IPS-18a (cell line): ENCODE data around the gene TMEM134.
A peak's percentile ranks its signal among the peaks of the same experiment; 100 is the strongest.
"Not testable (repeated sequence)": the region's sequence is repeated elsewhere in the genome, so short reads cannot be mapped to it uniquely, and the experiment has no call there.

ENCODE experiments used
- H3K27ac ChIP-seq: one replicate; pipeline ENCODE4 v1.5.1; 2013; ENCODE audit warnings: low read length
- H3K27me3 ChIP-seq: one replicate; pipeline ENCODE4 v1.6.1; 2013; ENCODE audit warnings: mild to moderate bottlenecking, low read length; ENCODE audit not compliant: control insufficient read depth, insufficient read depth
- H3K36me3 ChIP-seq: one replicate; pipeline ENCODE4 v1.6.1; 2013; ENCODE audit warnings: low read depth, low read length; ENCODE audit not compliant: control insufficient read depth
- H3K4me1 ChIP-seq: one replicate; pipeline ENCODE4 v1.6.1; 2013; ENCODE audit warnings: low read depth, low read length; ENCODE audit not compliant: control insufficient read depth
- H3K4me3 ChIP-seq: one replicate; pipeline ENCODE4 v1.5.1; 2013; ENCODE audit warnings: low read length
- H3K9ac ChIP-seq: one replicate; pipeline ENCODE4 v1.6.1; 2013; ENCODE audit warnings: mild to moderate bottlenecking, low read length, moderate library complexity
- H3K9me3 ChIP-seq: one replicate; pipeline ENCODE4 v1.6.1; 2013; ENCODE audit warnings: low read depth, low read length; ENCODE audit not compliant: control insufficient read depth

Gene TMEM134

GRCh38 chr11:67476692-67477091, 7.6 kb upstream of the TMEM134 start:
- H3K9ac ChIP-seq, H3K36me3 ChIP-seq, H3K4me1 ChIP-seq, H3K27ac ChIP-seq, H3K27me3 ChIP-seq, H3K9me3 ChIP-seq, H3K4me3 ChIP-seq: not testable (repeated sequence)

GRCh38 chr11:67472882-67473281, 3.8 kb upstream of the TMEM134 start:
- Histone ChIP-seq H3K27ac (no peak overlapping the region), H3K4me1 (no peaks in the 10 kb centered on the region), H3K36me3 (no peaks in the 10 kb centered on the region), H3K9ac (no peak overlapping the region), H3K27me3 (no peaks in the 10 kb centered on the region), H3K4me3 (no peak overlapping the region), H3K9me3 (no peaks in the 10 kb centered on the region)

- Histone ChIP-seq H3K9me3 (no peaks in the 10 kb centered on the region), H3K27me3 (no peaks in the 10 kb centered on the region), H3K36me3 (no peaks in the 10 kb centered on the region), H3K4me1 (no peaks in the 10 kb centered on the region), H3K9ac (no peak overlapping the region), H3K27ac (no peak overlapping the region), H3K4me3 (no peak overlapping the region)
These were observed 1.4 kb upstream of the TMEM134 start for GRCh38 chr11:67470337-67471002.

- Histone ChIP-seq H3K9me3 (no peaks in the 10 kb centered on the region), H3K4me3 (peak overlapping the region; percentile 68), H3K9ac (peak overlapping the region; percentile 28), H3K36me3 (no peaks in the 10 kb centered on the region), H3K27ac (no peak overlapping the region), H3K4me1 (no peaks in the 10 kb centered on the region), H3K27me3 (no peaks in the 10 kb centered on the region)
These were observed 409 bp upstream of the TMEM134 start for GRCh38 chr11:67469508-67469811.

GRCh38 chr11:67468456-67468758, 644 bp downstream of the TMEM134 start:
- no peaks in the 10 kb centered on the region for H3K9me3 ChIP-seq
- no peaks in the 10 kb centered on the region for H3K27me3 ChIP-seq
- no peaks in the 10 kb centered on the region for H3K36me3 ChIP-seq
- no peak overlapping the region for H3K27ac ChIP-seq
- peak overlapping the region; percentile 78 for H3K4me3 ChIP-seq
- peaks cover 7% of the 10 kb centered on the region for H3K4me1 ChIP-seq
- H3K9ac ChIP-seq: peak overlapping the region; percentile 69

GRCh38 chr11:67468056-67468455, 995 bp downstream of the TMEM134 start:
- no peaks in the 10 kb centered on the region for H3K27me3 ChIP-seq
- H3K4me1 ChIP-seq: peaks cover 7% of the 10 kb centered on the region

GRCh38 chr11:67466962-67467771, 1.9 kb downstream of the TMEM134 start:
- no peaks in the 10 kb centered on the region for H3K27me3 ChIP-seq
- H3K9ac ChIP-seq: no peak overlapping the region
- H3K27ac ChIP-seq: no peak overlapping the region
- H3K9me3 ChIP-seq: no peaks in the 10 kb centered on the region
- H3K36me3 ChIP-seq: no peaks in the 10 kb centered on the region
- H3K4me3 ChIP-seq: no peak overlapping the region
- H3K4me1 ChIP-seq: peaks cover 7% of the 10 kb centered on the region

More at GRCh38 chr11:67468056-67468455, 995 bp downstream of the TMEM134 start:
- no peaks in the 10 kb centered on the region for H3K36me3 ChIP-seq
- H3K9ac ChIP-seq: peak overlapping the region; percentile 69
- H3K27ac ChIP-seq: no peak overlapping the region
- H3K4me3 ChIP-seq: peak overlapping the region; percentile 78
- no peaks in the 10 kb centered on the region for H3K9me3 ChIP-seq

GRCh38 chr11:67466367-67466766, 2.7 kb downstream of the TMEM134 start:
- Histone ChIP-seq H3K27me3 (no peaks in the 10 kb centered on the region), H3K4me3 (no peak overlapping the region), H3K9ac (no peak overlapping the region), H3K36me3 (no peaks in the 10 kb centered on the region), H3K4me1 (peaks cover 7% of the 10 kb centered on the region), H3K9me3 (no peaks in the 10 kb centered on the region), H3K27ac (no peak overlapping the region)

GRCh38 chr11:67465530-67465929, 3.5 kb downstream of the TMEM134 start:
- peak overlapping the region; percentile 84 for H3K27ac ChIP-seq
- H3K4me3 ChIP-seq: peak overlapping the region; percentile 86
- H3K27me3 ChIP-seq, H3K36me3 ChIP-seq, H3K4me1 ChIP-seq, H3K9me3 ChIP-seq: not testable (repeated sequence)
- peak overlapping the region; percentile 91 for H3K9ac ChIP-seq

- peaks cover 7% of the 10 kb centered on the region for H3K4me1 ChIP-seq
These were observed 3.9 kb downstream of the TMEM134 start for GRCh38 chr11:67465189-67465510.

GRCh38 chr11:67464411-67465188, 4.5 kb downstream of the TMEM134 start:
- no peaks in the 10 kb centered on the region for H3K36me3 ChIP-seq
- no peaks in the 10 kb centered on the region for H3K27me3 ChIP-seq
- H3K4me1 ChIP-seq: peaks cover 7% of the 10 kb centered on the region
- H3K9ac ChIP-seq: peak overlapping the region; percentile 91
- H3K4me3 ChIP-seq: peak overlapping the region; percentile 86
- H3K27ac ChIP-seq: peak overlapping the region; percentile 84
- no peaks in the 10 kb centered on the region for H3K9me3 ChIP-seq

More at GRCh38 chr11:67465189-67465510, 3.9 kb downstream of the TMEM134 start:
- Histone ChIP-seq H3K27ac (peak overlapping the region; percentile 84), H3K4me3 (peak overlapping the region; percentile 86), H3K9me3 (no peaks in the 10 kb centered on the region), H3K36me3 (no peaks in the 10 kb centered on the region), H3K9ac (peak overlapping the region; percentile 91), H3K27me3 (no peaks in the 10 kb centered on the region)
